K562 (cell line): ENCODE data around the gene RPS6KA4. TPM values are rescaled to one million over a fixed set of nuclear protein-coding genes. Genes with fewer than 3 reads are reported as not detected.
A peak's percentile ranks its signal among the peaks of the same experiment; 100 is the strongest.

Source experiments
- CBFA2T2 ChIP-seq: fragments of 450-650 bp; conservative IDR thresholded peaks from 2 replicates; pipeline ENCODE4 v1.6.1; 2017; ENCODE audit warnings: mild to moderate bottlenecking
- ERF ChIP-seq: fragments of 450-650 bp; formaldehyde crosslinking; IDR thresholded peaks from 2 replicates; pipeline ENCODE4 v1.4.0; 2020; ENCODE audit warnings: mild to moderate bottlenecking, mixed read lengths
- FOXK1 ChIP-seq: sonication (generic); formaldehyde crosslinking; IDR thresholded peaks from 2 replicates; pipeline ENCODE4 v1.8.0; 2022; ENCODE audit warnings: missing genetic modification reagents, mild to moderate bottlenecking, borderline replicate concordance
- MCM3 ChIP-seq: fragments of 450-650 bp; IDR thresholded peaks from 2 replicates; pipeline ENCODE4 v1.6.1; 2016
- MEIS2 ChIP-seq: fragments of 450-650 bp; IDR thresholded peaks from 2 replicates; pipeline ENCODE4 v1.6.1; 2014; ENCODE audit warnings: mild to moderate bottlenecking; ENCODE audit not compliant: partially characterized antibody
- NCOR1 ChIP-seq: fragments of 450-650 bp; IDR thresholded peaks from 2 replicates; pipeline ENCODE4 v1.6.1; 2016; ENCODE audit warnings: mild to moderate bottlenecking, moderate library complexity
- NEUROD1 ChIP-seq: fragments of 150-350 bp; IDR thresholded peaks from 2 replicates; pipeline ENCODE4 v1.6.1; 2014; ENCODE audit warnings: borderline replicate concordance, low read length, low read depth; ENCODE audit not compliant: partially characterized antibody
- NFIC ChIP-seq: fragments of 450-650 bp; IDR thresholded peaks from 2 replicates; pipeline ENCODE4 v1.6.1; 2017; ENCODE audit warnings: mild to moderate bottlenecking, inconsistent platforms
- PHB2 ChIP-seq: fragments of 450-650 bp; IDR thresholded peaks from 2 replicates; pipeline ENCODE4 v1.6.1; 2017; ENCODE audit warnings: low read depth
- RBFOX2 ChIP-seq: fragments of 200-400 bp; formaldehyde crosslinking; IDR thresholded peaks from 2 replicates; pipeline ENCODE4 v1.6.1; 2017; ENCODE audit warnings: low read depth, mild to moderate bottlenecking, low read length, moderate library complexity
- RHOXF2B ChIP-seq: fragments of 250-450 bp; sonication (Bioruptor Pico); conservative IDR thresholded peaks from 2 replicates; pipeline ENCODE4 v1.5.1; 2021
- SREBF1 ChIP-seq: fragments of 150-350 bp; IDR thresholded peaks from 2 replicates; pipeline ENCODE4 v1.6.1; 2014; ENCODE audit warnings: antibody characterized with exemption, low read depth, low read length, borderline replicate concordance
- TBL1XR1 ChIP-seq, 2 experiments: IDR thresholded peaks; 2 replicates each; pipeline ENCODE4 v1.6.1; 2012; ENCODE audit warnings: improper control_type of control experiment in 2 of 2, low read length in 2 of 2, mild to moderate bottlenecking in 1 of 2
- TCF15 ChIP-seq: fragments of 250-450 bp; sonication (Bioruptor Pico); IDR thresholded peaks from 2 replicates; pipeline ENCODE4 v1.8.0; 2022; ENCODE audit warnings: moderate library complexity, mild to moderate bottlenecking, inconsistent platforms
- ZBTB33 ChIP-seq: sonication (generic); formaldehyde crosslinking; IDR thresholded peaks from 2 replicates; pipeline ENCODE4 v1.8.1; 2023; ENCODE audit warnings: mild to moderate bottlenecking, missing genetic modification reagents
- ZMIZ1 ChIP-seq, 2 experiments: fragments of 150-350 bp in 1 of 2; IDR thresholded peaks; 2 replicates each; pipeline ENCODE4 v1.6.1; 2012 to 2016; ENCODE audit warnings: low read depth in 2 of 2, low read length in 2 of 2, mild to moderate bottlenecking in 1 of 2, moderate library complexity in 1 of 2
- ZNF77 ChIP-seq: fragments of 250-450 bp; sonication (Bioruptor Pico); IDR thresholded peaks from 2 replicates; pipeline ENCODE4 v1.5.0; 2020
- polyA plus RNA-seq, 8 experiments: library from polyadenylated mRNA; depleted of rRNA in 4 of 8; stranded (reverse) in 5 of 8; unstranded in 3 of 8; fragments of >200 nt; fragmentation: Nextera tagmentation in 2 of 8; fragmentation: Illumina TruSeq in 1 of 8; extraction: Ambion mirVana in 2 of 8; extraction: Trizol in 1 of 8; gene quantifications; 2 replicates each; pipeline versions ENCODE4 v1.2.1 to v1.2.3, GENCODE V29; 2011 to 2014; ENCODE audit warnings: inconsistent platforms in 1 of 8, missing spikeins in 1 of 8
- total RNA-seq, 7 experiments: library from RNA; depleted of rRNA in 6 of 7; stranded (reverse); fragments of >200 nt in 6 of 7; fragmentation: Illumina TruSeq in 2 of 7; extraction: Trizol in 2 of 7; gene quantifications; 2 replicates each; pipeline versions ENCODE4 v1.2.1 to v1.2.3, GENCODE V29; 2011 to 2021; ENCODE audit warnings: low replicate concordance in 1 of 7
- TF ChIP-seq, protein P1 (sequence below), 2 experiments: fragments of 450-650 bp; conservative IDR thresholded peaks; 2 replicates each; pipeline ENCODE4 v1.6.1; 2017; ENCODE audit warnings: mild to moderate bottlenecking in 2 of 2, moderate library complexity in 2 of 2
- TF ChIP-seq, protein P2 (sequence below): fragments of 450-650 bp; formaldehyde crosslinking; conservative IDR thresholded peaks from 2 replicates; pipeline ENCODE4 v1.4.0; 2022; ENCODE audit warnings: mild to moderate bottlenecking, missing genetic modification characterization

The RPS6KA4 gene
- total and polyA plus RNA-seq, 9 of the 15 experiments (the other 6 are each of a cell fraction or from before 2014, with no cell fraction given): 0.15 to 23.8 (median 9.8) TPM

DNA sequence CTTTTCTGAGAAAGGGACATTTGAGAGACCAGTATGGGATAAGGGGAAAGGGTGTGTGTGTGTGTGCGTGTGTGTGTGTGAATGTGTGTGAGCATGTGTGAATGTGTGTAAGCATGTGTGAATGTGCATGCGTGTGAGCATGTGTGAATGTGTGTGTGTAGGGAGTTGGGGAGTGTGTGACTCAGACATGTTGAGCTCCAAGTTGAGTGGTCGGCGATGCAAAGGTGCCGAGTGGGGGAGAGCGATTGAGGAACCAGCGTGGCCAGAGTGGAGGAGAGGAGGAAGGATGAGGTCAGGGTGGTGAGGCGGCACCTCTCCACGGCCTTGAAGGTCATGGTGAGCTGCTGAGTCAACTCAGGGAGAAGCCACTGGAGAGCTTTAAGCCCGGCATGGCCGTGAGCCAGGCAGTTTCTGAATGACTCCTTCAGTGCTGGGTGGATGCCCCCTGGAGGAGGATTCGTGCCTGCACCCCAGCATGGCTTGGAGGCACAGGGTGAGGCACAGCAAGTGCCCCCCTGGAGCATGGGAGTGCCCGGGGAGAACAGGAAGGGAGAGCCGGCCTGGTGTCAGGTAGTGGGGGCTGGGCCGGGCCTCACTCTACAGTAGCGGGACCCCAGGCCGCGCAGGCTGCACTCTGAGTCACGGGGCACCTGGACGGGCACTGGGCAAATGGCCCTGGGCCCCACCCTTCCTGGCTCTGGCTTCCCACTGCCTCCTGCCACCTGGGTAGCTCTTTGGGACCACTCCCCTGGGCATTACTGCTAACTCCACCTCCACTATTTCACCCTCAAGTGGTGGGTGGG is 27.2 kb upstream of the RPS6KA4 start (continued):
- TF ChIP-seq TBL1XR1 (IDR thresholded peaks at IDR 0.05; ENCODE audit: low read length in 2 of 2) (peak in 1 of 2 experiments; percentile 42; a peak in 1 of 4 replicates), RHOXF2B (CRISPR knock-in tag) (no peak), NFIC (peak; percentile 95), MCM3 (peak; percentile 82; the same call in 1 of the 2 replicates), MEIS2 (peak; percentile 1), RBFOX2 (peak; percentile 55), TCF15 (CRISPR knock-in tag) (no peak), ZBTB33 (CRISPR knock-in tag) (0 out of 2 replicates have a peak, but pooled peaks have one; percentile 55), ZMIZ1 (IDR thresholded peaks at IDR 0.05; ENCODE audit: low read depth in 2 of 2, low read length in 2 of 2) (0 out of 4 replicates have a peak, but pooled peaks of 1 of the 2 experiments have one; percentile 35), NEUROD1 (peak; percentile 44), NCOR1 (no peak), ERF (CRISPR knock-in tag) (0 out of 2 replicates have a peak, but pooled peaks have one; percentile 32), CBFA2T2 (no peak), ZNF77 (CRISPR knock-in tag) (no peak), PHB2 (0 out of 2 replicates have a peak, but pooled peaks have one; percentile 50), SREBF1 (no peak), FOXK1 (CRISPR knock-in tag) (no peak)
- TF ChIP-seq, protein P1, sequence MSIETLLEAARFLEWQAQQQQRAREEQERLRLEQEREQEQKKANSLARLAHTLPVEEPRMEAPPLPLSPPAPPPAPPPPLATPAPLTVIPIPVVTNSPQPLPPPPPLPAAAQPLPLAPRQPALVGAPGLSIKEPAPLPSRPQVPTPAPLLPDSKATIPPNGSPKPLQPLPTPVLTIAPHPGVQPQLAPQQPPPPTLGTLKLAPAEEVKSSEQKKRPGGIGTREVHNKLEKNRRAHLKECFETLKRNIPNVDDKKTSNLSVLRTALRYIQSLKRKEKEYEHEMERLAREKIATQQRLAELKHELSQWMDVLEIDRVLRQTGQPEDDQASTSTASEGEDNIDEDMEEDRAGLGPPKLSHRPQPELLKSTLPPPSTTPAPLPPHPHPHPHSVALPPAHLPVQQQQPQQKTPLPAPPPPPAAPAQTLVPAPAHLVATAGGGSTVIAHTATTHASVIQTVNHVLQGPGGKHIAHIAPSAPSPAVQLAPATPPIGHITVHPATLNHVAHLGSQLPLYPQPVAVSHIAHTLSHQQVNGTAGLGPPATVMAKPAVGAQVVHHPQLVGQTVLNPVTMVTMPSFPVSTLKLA (conservative IDR thresholded peaks at IDR 0.05): peak; percentile 54 to 70; a peak in 2 of 4 replicates
- TF ChIP-seq, protein P2, sequence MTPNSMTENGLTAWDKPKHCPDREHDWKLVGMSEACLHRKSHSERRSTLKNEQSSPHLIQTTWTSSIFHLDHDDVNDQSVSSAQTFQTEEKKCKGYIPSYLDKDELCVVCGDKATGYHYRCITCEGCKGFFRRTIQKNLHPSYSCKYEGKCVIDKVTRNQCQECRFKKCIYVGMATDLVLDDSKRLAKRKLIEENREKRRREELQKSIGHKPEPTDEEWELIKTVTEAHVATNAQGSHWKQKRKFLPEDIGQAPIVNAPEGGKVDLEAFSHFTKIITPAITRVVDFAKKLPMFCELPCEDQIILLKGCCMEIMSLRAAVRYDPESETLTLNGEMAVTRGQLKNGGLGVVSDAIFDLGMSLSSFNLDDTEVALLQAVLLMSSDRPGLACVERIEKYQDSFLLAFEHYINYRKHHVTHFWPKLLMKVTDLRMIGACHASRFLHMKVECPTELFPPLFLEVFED (CRISPR knock-in tag): peak; percentile 93; the same call in 1 of the 2 replicates
